ENCODE data around the gene CNNM2. TPM values are rescaled to one million over a fixed set of nuclear protein-coding genes. Genes with fewer than 3 reads are reported as not detected.

CNNM2 gene
- total RNA-seq, 2 donors from 2014 or later: 25.2 to 29.3 TPM

GRCh38 chr10:103098240-103098639 is 180.1 kb downstream of the CNNM2 start:
- no peaks in the 10 kb centered on the region for H3K9me3 ChIP-seq
- H3K9ac ChIP-seq (ENCODE audit: low read depth in 2 of 2, low read length in 2 of 2): no peak overlapping the region
- H3K4me1 ChIP-seq: no peaks in the 10 kb centered on the region
- intact Hi-C loops (cut with DNase I): loop anchor here (10.0 kb wide), 1 partner anchor 147 kb away; the partner anchor contains the start of gene RPEL1
- no peaks in the 10 kb centered on the region for H3K27me3 ChIP-seq
- no peaks in the 10 kb centered on the region for H3K36me3 ChIP-seq
- H3K27ac ChIP-seq: no peak overlapping the region
- no peak for TF ChIP-seq CTCF (IDR thresholded peaks at IDR 0.05)
- no peak for DNase-seq
- H3K4me3 ChIP-seq: no peak overlapping the region

- DNase-seq: no peak
- H3K36me3 ChIP-seq: no peaks in the 10 kb centered on the region
Observed at GRCh38 chr10:103100620-103101019, 182.5 kb downstream of the CNNM2 start.

GRCh38 chr10:103102195-103102594 is 184.1 kb downstream of the CNNM2 start:
- intact Hi-C loops (cut with DNase I): no loop called here
- Histone ChIP-seq H3K9ac (ENCODE audit: low read depth in 2 of 2, low read length in 2 of 2) (no peak overlapping the region), H3K27ac (no peak overlapping the region), H3K9me3 (no peaks in the 10 kb centered on the region), H3K4me3 (no peak overlapping the region), H3K27me3 (no peaks in the 10 kb centered on the region), H3K4me1 (no peaks in the 10 kb centered on the region), H3K36me3 (no peaks in the 10 kb centered on the region)
- TF ChIP-seq CTCF (IDR thresholded peaks at IDR 0.05): no peak
- DNase-seq: no peak

More at GRCh38 chr10:103100620-103101019, 182.5 kb downstream of the CNNM2 start:
- Histone ChIP-seq H3K4me3 (no peak overlapping the region), H3K27ac (no peak overlapping the region), H3K9ac (ENCODE audit: low read depth in 2 of 2, low read length in 2 of 2) (no peak overlapping the region), H3K9me3 (no peaks in the 10 kb centered on the region), H3K27me3 (no peaks in the 10 kb centered on the region), H3K4me1 (no peaks in the 10 kb centered on the region)
- no peak for TF ChIP-seq CTCF (IDR thresholded peaks at IDR 0.05)
- intact Hi-C loops (cut with DNase I): no loop called here

- DNase-seq: no peak
- Histone ChIP-seq H3K27ac (no peak overlapping the region), H3K4me3 (no peak overlapping the region), H3K9ac (ENCODE audit: low read depth in 2 of 2, low read length in 2 of 2) (no peak overlapping the region), H3K9me3 (no peaks in the 10 kb centered on the region), H3K4me1 (no peaks in the 10 kb centered on the region), H3K27me3 (no peaks in the 10 kb centered on the region), H3K36me3 (no peaks in the 10 kb centered on the region)
- no peak for TF ChIP-seq CTCF (IDR thresholded peaks at IDR 0.05)
- intact Hi-C loops (cut with DNase I): no loop called here
Observed at GRCh38 chr10:103103989-103104388, 185.9 kb downstream of the CNNM2 start.

- Histone ChIP-seq H3K36me3 (no peaks in the 10 kb centered on the region), H3K27me3 (no peaks in the 10 kb centered on the region), H3K4me3 (no peak overlapping the region), H3K9ac (ENCODE audit: low read depth in 2 of 2, low read length in 2 of 2) (no peak overlapping the region), H3K4me1 (no peaks in the 10 kb centered on the region), H3K27ac (no peak overlapping the region), H3K9me3 (no peaks in the 10 kb centered on the region)
- DNase-seq: no peak
- TF ChIP-seq CTCF (IDR thresholded peaks at IDR 0.05): no peak
- intact Hi-C loops (cut with DNase I): no loop called here
Observed at GRCh38 chr10:103104721-103105120, 186.6 kb downstream of the CNNM2 start.

GRCh38 chr10:103105462-103105861 is 187.4 kb downstream of the CNNM2 start:
- intact Hi-C loops (cut with DNase I): no loop called here
- Histone ChIP-seq H3K4me3 (no peak overlapping the region), H3K4me1 (no peaks in the 10 kb centered on the region), H3K9me3 (no peaks in the 10 kb centered on the region), H3K9ac (ENCODE audit: low read depth in 2 of 2, low read length in 2 of 2) (no peak overlapping the region), H3K27me3 (no peaks in the 10 kb centered on the region), H3K27ac (no peak overlapping the region), H3K36me3 (no peaks in the 10 kb centered on the region)
- no peak for DNase-seq
- TF ChIP-seq CTCF (IDR thresholded peaks at IDR 0.05): no peak
